KOPT-K1 (cell line): ENCODE data around the gene PPP1R11.
"Not testable (repeated sequence)": the region's sequence is repeated elsewhere in the genome, so short reads cannot be mapped to it uniquely, and the experiment has no call there.

Experiments
- H3K27ac ChIP-seq: fragments of 200-600 bp; sonication (generic); 2 replicates; pipeline ENCODE4 v1.5.1; 2016; ENCODE audit warnings: antibody characterized with exemption, mild to moderate bottlenecking, low read depth, low read length; ENCODE audit not compliant: poor library complexity, severe bottlenecking
- H3K36me3 ChIP-seq: fragments of 200-600 bp; sonication (generic); 2 replicates; pipeline ENCODE4 v1.5.1; 2017; ENCODE audit warnings: antibody characterized with exemption, mild to moderate bottlenecking, low read length, moderate library complexity; ENCODE audit not compliant: insufficient read depth
- H3K9me3 ChIP-seq: fragments of 200-600 bp; sonication (generic); 2 replicates; pipeline ENCODE4 v1.5.1; 2017; ENCODE audit warnings: antibody characterized with exemption, low read length, mild to moderate bottlenecking; ENCODE audit not compliant: insufficient read depth, poor library complexity, severe bottlenecking

PPP1R11 gene

DNA sequence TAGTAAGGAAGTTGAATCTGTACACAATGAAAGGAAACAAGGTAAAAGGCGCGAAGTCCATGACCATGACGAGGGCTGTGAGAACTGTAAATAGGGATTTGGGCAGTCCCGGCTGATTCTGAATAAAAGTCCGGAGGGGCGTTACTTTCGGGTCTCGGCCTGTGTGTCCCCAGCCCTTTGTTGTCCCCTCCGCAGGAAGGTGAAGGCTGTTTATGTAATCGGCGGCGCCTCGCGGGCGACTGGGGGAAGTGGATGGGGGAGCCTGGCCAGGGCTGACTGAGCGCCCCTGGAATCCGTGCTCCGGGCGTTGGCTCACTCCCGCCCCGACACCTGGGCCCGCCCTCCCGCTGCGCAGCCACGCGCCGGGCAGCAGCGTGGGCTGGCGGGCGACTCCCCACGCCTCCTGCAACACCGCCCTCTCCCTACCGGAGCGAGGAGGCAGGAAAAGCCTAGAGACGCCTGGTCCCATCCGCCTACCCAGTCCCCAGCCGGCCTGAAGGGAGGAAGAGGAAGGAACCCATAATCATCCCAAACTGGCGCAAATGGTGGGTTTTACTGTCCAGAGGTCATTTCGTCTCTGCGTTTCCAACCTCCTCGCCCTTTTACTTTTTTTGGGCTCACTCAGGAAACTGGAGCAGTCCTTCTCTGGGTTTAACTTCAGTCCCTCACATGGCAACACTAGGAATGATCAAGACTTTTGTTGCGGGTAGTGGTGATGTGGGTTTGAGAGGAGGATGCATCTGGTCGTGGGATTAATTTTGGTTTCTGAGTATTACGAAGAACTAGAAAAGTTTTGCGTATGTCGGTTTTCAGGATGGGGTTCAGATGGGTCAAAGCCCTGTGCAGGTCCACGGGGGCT is 33.8 kb downstream of the PPP1R11 start:
- no peaks in the 10 kb centered on the region for H3K36me3 ChIP-seq
- no peak overlapping the region for H3K27ac ChIP-seq
- no peaks in the 10 kb centered on the region for H3K9me3 ChIP-seq

DNA sequence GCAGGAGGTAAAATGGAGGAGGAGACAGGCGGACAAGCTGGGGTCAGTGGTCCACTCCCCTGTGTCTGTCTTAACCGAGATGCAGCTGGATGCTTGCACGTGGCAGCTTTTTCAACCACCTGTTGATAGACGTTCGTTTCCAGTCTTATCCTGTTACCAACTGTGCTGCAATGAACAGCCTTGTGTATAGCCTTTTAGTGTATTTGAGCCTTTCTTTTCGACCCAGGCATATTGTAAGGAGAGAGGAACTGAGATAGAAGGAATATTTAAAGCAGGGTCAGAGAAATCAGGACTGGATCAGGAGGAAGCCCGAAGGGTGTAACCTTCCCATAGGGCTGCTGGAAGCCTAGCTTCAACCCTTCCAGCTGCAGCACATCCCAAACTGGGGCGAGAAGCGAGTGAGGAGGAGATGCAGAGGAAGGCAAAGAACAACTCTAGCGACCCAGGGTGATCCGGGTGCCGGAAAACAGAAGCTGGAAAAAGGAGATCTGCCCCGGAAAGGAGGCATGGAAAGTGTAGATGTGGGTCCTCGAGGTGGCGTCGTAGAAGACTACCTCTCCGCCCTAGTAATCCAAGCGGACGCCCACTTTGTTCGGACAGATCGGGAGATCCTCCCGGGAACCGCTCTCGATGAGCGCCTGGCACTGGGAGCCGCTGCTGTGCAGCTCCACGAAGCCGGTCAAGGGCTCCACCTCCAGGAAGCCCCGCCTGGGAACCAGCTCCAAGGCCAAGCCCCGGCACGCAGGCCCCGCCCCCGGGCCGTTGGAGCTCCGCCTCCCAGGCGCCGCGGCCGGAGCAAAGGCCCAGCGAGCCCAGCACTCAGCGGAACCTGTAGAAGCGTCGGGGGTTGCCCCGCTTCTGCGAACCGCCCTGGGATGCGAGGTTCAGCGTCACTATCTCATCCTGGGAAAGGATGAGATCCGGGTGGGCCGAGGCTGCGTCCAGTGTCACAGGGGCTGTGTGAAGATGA is 34.7 kb downstream of the PPP1R11 start:
- no peaks in the 10 kb centered on the region for H3K36me3 ChIP-seq
- no peaks in the 10 kb centered on the region for H3K9me3 ChIP-seq
- no peak overlapping the region for H3K27ac ChIP-seq

DNA sequence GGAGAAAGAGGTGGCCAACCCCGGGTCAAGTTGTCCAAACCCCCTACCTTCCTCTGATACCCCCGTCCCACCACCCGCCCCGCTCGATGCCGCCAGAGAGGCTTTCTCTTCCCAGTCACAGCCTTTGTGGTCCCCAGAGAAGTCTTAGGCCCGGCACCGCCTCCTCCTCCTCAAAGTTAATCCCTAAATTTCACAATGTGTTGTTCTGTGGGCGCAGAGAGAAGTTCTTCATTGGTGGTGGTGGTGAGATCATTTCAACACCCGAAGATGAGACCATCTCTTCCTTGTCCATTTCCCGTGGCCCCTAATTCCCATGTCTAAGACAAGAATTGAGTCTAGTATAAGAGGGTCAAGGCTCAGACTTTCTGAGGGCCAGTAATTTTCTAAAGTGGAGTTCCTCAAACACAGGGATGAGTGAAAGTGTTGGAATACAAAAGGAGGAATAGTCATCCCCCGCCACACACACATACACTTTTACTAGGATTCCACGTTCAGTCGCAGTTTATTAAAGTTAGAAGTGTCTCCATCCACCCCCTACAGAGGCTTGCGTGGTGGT is 35.5 kb downstream of the PPP1R11 start:
- H3K36me3 ChIP-seq: no peaks in the 10 kb centered on the region
- no peak overlapping the region for H3K27ac ChIP-seq
- H3K9me3 ChIP-seq: no peaks in the 10 kb centered on the region

DNA sequence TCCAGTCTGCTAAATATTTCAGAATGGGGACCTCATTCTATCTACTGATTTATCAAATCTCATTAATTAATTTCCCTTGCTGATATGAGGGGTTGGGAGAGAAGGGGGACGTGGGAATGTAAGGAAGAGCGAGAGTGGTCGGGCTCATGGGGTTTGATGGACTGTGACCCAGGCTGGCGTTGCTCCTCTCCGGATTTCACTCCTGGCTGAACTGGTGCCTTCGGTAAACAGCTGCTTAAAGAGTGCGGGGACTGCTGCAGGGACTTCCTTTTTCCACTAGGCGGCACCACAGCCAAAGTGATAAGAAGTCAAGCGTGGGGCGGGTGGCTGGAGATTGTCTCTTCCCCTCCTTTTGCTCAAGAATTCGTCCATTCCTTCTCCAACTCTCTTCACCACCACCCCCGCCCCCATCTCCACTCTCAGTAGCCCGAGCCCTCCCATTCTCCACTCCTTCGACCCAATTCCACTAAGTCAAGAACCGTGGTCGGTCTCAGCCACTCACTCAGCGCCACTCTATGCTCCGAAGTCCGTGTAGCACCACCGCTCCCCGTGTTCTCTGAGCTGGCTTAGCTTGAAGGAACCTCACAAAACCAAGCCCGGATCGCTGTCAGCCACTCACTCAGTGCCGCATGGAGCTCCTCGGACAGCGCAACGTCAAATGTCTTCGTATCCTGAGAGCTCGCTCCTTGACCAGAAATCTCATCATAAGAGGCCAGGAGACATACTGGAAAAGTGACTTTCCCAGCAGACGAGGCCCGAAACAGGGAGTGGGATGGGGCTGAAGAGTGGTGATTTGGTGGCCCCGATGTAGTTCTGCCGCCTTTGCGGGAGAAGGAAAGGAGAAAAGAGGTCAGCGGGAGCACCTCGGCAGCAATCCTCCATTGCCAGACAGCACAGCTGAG is 36.2 kb downstream of the PPP1R11 start:
- Histone ChIP-seq H3K9me3 (no peaks in the 10 kb centered on the region), H3K36me3 (no peaks in the 10 kb centered on the region), H3K27ac (no peak overlapping the region)

DNA sequence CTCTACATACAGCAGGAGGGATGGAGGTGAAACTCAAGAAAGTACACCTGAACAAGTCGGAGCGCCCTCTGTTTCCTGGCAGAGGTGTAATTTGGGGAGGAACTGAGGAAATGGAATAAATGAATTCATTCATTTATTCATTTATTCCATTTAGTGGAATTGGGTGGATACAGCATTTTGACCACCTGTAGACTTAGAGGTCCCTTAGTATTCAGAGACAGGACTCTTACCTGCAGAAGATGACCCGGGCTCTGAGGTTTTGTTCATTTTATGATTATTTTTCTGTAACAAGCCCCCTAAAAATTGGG is 36.8 kb downstream of the PPP1R11 start:
- H3K9me3 ChIP-seq: no peaks in the 10 kb centered on the region
- no peak overlapping the region for H3K27ac ChIP-seq
- no peaks in the 10 kb centered on the region for H3K36me3 ChIP-seq

DNA sequence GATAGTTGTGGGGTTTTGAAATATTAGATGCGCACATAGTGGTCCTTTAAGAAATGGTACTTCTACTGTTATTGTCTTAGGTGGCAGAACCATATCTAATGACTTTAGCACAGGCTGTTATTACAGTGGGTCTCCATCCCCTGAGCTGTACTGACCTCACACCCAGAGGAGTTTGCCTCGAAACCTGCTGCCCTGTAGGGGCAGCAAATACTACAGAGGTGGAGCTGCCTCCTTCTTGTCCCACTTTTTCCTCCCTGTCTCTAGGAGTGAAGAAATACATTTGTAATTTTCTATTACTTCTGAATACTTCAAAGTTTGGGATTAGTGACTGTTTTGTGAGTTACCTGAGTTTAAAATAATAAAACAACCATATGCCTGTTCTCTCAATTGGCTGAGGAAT is 37.7 kb downstream of the PPP1R11 start:
- no peaks in the 10 kb centered on the region for H3K9me3 ChIP-seq
- H3K27ac ChIP-seq: no peak overlapping the region
- H3K36me3 ChIP-seq: no peaks in the 10 kb centered on the region

DNA sequence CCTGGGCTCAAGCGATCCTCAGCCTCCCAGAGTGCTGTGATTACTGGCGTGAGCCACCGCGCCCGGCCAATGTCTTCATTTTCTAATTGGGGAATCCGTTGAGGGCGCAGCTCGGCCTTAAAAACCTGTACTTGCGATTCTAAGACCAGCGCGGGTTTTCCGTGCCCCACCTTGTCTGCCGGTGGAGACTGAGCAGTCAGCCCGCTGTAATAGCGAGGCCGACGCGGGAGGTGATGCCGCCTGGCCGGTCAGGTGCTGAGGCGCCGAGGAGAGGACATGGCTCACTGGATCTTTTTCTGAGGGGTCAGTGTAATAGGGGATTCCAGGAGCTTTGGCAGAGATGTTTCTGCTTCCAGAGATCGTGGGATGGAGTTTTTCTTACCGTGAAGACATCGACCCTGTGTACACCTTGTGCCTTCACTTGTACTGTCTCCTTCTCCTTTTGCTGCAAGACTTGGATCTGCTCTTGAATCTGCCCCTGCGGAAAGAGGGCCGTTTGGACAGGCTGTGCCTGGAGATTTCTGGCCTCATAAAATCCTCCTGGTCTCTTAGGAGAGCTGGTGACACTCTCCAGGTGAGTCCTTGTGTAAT is 44.4 kb downstream of the PPP1R11 start:
- no peak overlapping the region for H3K27ac ChIP-seq
- no peaks in the 10 kb centered on the region for H3K9me3 ChIP-seq
- H3K36me3 ChIP-seq: no peaks in the 10 kb centered on the region

DNA sequence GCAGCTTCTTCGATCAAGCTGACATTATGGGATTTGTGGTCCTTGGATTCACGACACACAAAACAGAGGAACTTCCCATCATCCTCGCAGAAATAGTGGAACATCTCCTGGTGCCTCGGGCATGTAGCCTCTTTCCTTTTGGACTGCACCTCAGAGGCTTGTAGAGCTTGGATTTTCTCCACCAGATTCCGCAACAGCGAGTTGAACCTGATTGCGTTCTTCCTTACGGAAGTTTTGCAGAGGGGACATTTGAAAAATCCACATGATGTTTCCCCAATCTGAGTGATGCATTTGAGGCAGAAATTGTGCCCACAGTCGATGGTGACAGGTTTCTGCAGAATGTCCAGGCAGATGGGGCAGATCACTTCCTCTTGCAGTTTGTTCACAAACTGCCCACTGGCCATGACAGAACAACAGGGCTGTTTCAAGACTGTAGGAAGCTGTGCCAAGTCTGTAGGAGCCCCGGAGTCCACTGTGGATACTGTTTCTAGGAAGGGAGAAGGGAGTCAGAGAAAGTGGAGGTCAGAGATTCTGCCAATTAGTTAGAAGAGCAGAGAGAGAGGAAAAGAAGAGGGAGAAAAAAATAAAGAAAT is 45.5 kb downstream of the PPP1R11 start:
- no peaks in the 10 kb centered on the region for H3K9me3 ChIP-seq
- H3K36me3 ChIP-seq: no peaks in the 10 kb centered on the region
- no peak overlapping the region for H3K27ac ChIP-seq

DNA sequence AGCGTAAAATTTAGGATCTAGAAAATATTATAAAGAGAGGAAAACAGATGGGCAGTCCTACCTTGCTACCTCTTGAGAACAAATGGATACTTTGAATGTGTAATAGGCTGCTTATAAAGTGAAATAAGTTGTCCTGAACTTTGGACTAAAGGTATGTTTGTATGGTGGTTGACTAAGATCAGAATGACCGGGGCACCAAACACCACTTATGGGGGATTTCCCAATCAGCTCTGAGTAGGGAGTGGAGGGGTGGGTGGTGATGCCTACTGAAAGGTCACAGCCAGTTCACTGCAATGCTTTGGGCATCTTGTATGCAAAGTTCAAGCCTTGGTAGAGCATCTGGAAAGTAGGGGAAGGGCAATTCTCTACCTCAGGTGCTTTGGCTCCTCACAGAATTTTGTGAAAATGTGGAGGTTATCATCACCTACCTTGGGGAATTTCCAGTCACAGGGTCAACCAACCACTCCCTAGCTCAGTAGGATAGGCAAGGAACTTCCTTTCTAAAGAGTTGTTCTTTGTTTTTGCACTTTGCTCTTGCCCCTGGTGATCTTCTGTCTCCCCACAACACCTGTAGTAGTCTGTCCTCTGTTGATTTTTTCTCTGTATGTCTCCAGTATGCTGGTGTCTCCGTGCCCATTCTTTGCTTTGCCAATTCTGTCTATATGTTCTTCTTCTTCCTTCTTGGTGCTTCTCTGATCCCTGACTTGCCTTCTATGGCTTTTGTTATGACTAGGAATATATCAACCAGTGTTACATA is 46.2 kb downstream of the PPP1R11 start, which contains the start of gene TRIM31:
TSS of gene TRIM31 (minus strand) at position 88 of the 757 bp plus-strand sequence. CDS start 285 bp downstream, outside the sequence.
- Histone ChIP-seq H3K9me3 (no peaks in the 10 kb centered on the region), H3K27ac (no peak within 1 kb of the TSS), H3K36me3 (no peaks in the 10 kb centered on the region)

DNA sequence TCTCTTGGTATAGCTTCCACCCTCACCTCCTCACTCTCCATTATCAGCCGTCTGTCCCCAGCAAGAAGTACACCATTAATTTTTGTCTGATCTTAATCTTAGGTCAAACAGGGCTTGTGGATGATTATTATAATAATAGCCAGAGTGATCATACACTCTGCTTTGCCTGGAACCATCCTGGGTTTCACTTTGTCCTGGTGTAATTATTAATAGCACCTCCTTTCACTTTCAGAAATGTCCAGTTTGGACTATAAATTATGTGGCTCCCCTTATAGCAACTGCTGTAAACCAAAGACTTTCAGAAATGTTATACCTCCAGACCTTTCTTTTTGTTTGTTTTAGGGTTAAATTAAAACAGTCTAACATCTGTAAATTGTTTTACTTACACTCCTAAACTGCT is 46.8 kb downstream of the PPP1R11 start:
- H3K27ac ChIP-seq: no peak overlapping the region

DNA sequence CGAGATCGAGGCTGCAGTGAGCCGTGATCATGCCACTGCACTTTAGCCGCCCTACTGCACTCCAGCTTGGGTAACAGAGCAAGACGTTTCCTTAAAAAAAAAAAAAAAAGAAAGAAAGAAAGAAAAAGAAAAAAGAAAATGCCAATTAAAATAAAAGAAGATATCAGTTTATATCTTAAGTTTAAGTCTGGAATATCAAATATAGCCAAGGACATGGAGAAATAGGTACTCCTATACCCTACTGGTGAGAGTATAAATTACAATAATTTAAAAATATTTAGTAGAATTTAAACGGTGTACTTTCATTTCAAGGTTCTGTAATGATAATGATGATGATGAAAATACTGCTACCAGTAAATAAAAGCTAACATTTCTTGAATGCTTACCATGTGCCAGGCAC is 49.7 kb downstream of the PPP1R11 start:
- Histone ChIP-seq H3K9me3 (no peaks in the 10 kb centered on the region), H3K27ac (no peak overlapping the region), H3K36me3 (no peaks in the 10 kb centered on the region)

More for the DNA sequence above, 46.8 kb downstream of the PPP1R11 start:
- no peaks in the 10 kb centered on the region for H3K9me3 ChIP-seq
- no peaks in the 10 kb centered on the region for H3K36me3 ChIP-seq

DNA sequence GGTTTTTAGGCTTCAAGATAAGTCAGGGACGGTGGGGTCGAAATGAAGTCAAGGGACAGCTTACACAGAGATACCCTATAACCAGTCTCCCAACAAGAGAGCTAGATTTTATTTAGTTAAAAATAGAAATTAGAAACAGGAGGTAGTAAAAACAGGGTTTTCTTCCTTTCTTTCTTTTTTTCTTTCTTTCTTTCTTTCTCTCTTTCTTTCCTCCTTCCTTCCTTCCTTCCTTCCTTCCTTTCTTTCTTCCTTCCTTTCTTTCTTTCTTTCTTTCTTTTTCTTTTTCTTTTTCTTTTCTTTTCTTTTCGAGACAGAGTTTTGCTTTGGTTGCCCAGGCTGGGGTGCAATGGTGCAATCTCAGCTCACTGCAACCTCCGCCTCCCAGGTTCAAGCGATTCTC is 51.7 kb downstream of the PPP1R11 start:
- not testable (repeated sequence) for H3K9me3 ChIP-seq, H3K36me3 ChIP-seq, H3K27ac ChIP-seq
